Kasumi-1 (cell line): ENCODE measurements around the gene GDF10.

Experiments used
- DNase-seq, 2 experiments: peaks; one replicate each; lab custom pipeline; 2025; lab: John Stamatoyannopoulos, UW

GDF10 gene

DNA sequence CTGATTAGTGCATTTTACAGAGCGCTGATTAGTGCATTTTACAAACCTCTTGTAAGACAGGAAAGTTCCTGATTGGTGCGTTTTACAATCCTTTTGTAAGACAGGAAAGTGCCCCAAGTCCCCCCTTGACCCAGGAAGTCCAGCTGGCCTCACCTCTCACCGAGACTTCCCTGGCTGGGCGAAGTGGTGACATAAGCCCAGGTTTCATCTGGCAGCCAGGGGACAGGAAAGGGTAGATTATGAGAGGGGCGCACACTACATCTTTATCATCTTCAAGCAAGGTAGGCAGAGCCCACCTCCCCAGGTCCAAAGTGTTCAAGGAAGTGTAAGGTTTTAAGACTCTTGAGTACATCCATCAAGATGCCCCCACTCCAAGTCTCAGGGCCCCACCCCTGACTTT, 5.5 kb upstream of the GDF10 start:
- DNase-seq = no peak

DNA sequence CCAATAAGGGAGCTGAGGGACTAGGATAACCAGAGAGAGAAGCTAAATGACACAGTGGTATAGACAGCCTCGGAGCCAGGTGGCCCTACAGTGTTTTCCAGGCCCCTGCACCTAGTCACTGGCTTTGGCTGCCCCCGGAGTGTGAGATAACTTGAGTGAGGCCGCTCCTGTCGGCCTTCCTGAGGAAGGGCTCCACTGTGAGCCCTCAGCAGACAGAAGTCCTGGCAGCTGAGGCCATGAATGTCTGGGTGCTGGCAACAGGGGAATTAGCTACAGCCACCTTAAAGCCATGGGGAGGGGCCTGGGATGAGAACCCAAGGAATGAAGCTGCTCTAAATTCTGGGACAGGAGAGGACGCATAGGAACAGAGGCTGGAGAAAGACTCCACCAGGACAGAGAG, 4.6 kb upstream of the GDF10 start:
- no peak for DNase-seq

DNA sequence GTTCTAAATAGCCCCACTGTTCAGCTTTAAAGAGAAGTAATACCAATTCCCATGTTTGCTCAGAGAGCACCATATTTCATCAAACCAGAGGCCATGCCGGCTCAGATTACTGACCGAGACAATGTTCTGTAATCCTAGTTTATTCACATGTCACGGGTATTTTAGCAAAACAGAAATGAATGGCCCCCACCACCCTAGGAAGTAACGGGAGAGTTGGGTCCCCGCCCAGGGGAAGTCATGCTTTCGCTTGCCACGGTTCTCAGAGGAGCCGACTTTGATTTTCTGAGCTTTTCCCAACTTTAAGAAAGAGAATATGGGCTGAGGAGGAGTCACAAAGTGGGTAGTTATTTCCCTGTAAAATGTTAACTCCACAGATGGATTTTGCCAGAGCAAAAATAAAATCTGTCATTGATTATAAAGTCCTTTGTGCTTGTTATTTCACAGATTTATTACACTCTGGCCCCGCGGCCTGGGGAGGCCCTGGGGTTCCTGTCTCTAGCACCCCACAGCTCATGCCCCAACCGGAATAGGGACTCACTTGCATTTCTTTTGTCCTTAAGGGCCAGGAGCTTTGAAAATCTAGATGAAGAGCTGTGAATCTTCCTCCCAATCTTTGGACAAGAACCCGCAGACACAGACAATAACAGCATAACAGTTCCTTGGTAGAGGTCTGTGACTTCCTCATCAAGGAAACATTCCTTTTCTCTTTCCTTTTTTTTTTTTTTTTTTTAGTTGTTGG, 3.7 kb upstream of the GDF10 start:
- DNase-seq = no peak

DNA sequence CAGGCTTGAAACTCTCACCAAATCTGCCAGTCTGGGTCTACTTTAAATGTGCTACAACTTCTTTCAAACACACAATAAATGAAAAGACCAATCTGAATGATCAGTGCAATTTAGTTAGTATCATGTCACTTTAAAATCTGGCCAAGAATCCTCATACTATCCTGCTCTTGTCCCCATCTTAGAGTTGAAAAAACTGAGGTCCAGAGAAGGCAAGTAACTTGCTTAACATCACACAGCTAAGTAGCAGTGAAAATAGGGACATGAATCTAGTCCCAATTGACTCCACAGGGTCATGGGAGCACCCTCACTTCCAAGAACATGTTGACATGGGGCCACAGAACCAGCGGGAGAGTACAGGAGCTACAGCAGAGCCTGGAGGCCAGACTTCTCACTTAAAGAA, 3.1 kb upstream of the GDF10 start:
- DNase-seq = no peak

DNA sequence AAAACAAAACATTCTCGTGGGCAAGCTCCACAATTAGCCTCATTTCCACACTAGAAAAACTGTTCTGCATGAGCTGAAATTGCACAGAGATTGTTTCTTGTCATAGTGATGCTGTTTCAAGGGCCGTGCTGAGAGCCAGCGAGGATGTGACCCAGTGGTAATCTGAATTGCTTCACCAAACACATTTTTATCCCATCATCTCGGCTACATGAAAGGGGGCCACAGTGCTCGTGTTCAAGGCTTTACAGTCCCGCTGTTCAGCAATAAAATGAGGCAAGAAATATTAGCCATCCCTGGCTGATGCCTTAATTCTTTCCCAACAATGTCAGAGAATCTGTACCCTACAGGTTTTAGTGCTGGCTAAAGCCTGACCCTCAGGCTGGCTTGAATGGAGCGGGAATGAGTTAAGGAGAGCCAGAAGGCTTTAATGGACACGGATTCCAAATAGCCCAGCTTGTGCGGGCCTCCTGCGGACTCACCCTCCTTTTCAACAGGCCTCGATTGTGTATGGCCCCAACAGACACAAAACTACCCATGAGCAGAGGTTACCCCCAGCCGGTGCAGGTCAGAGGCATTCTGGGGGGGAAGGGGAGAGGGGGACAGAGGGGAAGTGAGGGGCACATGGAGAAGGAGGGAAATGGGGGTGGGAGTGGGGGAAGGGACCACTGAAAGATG, 2.0 kb upstream of the GDF10 start:
- DNase-seq = no peak

DNA sequence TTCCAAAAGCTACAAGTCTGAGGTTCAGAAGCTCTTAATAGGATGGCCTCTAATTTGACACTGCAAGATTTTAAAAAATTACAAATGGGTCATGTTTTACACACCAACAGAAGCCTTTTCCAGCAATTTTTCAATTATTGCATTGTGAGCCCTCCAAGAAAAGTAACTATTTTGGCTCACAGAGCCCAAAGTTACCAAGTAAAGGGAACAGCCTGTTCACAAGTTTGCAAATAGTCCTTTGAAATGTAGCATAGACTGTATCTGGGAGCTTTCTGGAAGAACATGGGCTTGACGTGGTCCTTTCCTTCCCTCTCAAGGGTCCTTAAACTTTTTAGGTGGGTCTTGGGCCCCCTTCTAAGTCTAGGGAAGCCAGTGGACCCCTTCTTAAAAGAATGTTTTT, 1.3 kb upstream of the GDF10 start:
- no peak for DNase-seq

DNA sequence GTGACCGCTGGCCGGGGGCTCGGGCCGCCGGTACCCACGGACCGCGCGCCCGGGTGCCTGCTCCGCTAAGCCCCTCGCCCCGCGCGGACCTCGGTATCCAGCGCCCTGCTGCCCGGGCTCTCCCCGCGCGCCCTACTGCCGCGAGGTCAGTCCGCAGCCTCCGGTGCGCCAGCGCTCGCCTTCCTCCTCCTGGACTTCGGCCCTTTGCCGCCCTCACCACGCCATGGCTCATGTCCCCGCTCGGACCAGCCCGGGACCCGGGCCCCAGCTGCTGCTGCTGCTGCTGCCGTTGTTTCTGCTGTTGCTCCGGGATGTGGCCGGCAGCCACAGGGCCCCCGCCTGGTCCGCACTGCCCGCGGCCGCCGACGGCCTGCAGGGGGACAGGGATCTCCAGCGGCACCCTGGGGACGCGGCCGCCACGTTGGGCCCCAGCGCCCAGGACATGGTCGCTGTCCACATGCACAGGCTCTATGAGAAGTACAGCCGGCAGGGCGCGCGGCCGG, 483 bp downstream of the GDF10 start:
- DNase-seq = no peak

DNA sequence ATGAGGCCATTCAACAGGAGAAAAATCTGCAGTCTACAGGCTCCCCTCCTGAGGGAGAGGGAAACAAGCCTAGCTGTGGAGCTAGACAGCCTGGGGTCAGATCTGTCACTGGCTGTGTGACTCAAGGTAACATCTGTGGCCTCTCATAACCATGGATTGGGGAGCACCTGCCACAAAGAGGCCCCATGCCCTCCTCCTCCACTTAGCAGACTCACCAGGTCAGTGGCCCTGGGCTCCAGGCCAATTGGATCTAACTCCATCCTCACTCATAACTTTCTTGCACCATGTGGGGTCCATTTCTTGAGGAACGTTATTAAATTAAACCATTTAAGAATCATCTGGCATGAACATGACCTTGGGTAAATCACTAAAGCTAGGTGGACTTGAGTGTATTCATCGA, 1.8 kb downstream of the GDF10 start:
- no peak for DNase-seq

DNA sequence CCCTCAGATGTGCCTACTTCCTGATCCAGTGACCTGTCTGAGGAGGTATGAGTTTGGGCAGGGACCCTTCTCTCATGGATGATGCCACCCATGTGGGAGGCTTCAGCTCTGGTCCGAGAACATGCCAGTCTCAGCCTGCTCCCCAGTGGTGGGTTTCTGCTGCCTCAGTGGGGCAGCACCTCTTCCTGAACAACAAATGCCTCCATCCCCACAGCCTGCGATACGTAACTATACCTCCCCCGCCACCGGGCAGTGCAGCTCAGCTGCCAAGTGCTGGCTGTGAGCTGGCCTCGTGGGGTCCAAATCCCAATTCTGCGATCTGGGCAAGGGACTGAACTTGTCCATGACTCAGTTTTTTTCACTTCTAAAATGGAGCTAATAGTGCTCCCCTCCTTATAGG, 3.1 kb downstream of the GDF10 start:
- DNase-seq = no peak

DNA sequence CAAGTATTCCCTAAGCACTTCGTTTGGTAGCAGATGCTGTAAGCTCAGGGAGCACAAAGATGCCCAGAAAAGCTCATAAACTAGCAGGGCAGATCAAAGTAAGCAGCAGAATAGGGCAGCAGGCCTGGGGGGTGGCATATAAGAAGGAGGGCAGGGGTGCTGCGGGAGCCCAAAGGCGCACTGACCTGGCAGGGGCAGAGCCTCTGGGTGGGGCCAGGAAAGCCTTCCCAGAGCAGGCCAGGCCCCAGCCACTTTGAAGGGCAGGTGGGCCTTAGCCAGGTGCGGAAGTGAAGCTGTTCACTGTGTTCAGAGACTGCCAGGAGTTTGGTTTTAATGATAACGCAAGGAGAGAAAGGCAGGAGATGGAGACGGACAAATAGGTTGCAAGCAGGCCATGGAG, 3.9 kb downstream of the GDF10 start:
- DNase-seq = no peak

DNA sequence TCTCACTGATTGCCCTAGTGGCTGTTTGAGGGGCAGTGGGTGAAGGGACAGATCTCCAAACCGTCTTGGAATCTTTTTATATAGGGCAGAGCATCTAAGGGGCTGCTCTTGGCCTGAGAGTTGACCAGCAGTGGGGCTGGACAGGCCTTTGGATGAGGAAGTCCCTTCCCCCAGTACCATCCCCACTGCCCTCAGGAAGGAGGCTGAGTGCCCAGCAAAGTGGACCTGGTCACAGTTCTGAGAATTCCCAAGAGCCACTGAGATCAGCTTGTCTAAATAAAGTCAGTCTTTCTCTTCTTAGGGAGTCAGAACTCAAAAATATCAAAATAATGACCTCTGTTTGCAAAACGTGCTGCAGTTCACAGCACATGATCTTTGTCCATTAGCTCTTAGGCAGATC, 5.6 kb downstream of the GDF10 start:
- no peak for DNase-seq

DNA sequence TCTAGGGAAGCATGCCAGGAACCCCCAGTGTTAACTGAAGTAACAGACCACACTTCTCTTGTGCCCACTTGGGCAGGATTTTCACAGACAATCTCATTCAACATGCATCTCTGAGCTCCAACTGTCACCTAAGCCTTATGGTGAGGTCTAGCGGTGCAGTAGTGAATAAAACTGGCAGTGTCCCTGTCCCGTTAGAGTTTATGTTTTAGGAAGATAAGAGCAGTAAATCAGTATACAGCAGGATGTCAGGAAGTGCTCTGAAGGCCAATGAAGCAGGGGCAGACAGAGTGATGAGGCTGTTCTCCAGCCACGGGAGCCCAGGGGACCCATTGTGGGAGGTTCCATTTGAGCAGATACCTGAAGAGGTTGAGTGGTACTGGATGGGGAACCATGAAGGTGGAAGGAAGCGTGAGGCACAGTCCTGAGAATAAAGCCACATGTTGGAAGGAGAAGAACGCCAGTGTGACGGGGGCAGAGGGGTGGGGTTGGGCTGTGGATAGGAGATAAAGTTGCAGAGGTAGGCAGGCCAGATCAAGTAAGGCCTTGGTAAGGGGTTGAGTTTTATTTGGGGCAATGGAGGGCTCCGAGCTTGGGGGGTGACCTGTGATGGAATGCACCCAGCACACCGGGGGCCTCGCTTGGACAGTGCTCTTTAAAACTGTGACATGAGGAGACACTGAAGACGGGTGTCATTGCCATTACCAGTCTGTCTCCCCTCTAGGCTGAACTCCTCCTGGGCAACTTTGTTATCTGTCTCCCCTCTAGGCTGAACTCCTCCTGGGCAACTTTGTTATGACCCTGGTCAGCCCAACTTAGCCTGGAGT, 6.6 kb downstream of the GDF10 start:
- DNase-seq = no peak

DNA sequence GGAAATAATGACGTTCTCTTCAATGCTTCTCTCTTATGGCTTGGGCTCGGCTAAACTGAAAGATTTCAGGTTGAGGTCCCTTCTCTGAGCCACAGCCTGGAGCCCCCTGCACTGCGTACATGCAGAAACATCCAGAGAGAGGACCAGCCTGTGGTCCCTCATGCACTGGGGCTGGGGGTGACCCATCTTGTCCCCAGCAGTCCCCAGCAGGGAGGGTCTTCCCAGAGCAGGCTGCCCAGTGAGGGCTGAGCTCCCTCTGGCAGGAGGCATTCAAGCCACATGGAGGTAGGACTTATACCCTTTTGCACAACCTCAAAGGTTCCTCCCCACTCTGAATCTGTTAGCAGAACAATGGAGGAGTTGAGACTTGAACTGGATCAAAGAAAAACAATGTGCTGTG, 7.4 kb downstream of the GDF10 start:
- no peak for DNase-seq

DNA sequence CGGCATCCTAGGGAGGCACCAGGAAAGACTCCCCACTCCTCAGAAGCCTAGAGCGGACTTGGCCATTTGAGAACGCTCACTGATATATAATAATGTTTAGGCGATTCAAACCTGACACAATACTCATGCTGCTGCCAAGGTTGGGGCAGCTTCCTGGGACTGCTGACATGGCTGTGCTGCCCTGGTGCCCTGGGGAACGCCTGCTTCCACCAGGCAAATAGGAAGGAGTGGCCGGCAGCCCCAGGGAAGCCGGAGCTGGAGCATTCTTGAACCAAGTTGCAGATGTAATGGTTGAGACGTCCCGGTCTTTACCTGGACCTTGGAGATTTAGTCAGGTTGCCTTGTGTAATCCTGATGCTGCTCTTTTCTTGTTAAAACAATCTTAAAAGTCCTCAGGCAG, 8.8 kb downstream of the GDF10 start:
- DNase-seq = no peak

DNA sequence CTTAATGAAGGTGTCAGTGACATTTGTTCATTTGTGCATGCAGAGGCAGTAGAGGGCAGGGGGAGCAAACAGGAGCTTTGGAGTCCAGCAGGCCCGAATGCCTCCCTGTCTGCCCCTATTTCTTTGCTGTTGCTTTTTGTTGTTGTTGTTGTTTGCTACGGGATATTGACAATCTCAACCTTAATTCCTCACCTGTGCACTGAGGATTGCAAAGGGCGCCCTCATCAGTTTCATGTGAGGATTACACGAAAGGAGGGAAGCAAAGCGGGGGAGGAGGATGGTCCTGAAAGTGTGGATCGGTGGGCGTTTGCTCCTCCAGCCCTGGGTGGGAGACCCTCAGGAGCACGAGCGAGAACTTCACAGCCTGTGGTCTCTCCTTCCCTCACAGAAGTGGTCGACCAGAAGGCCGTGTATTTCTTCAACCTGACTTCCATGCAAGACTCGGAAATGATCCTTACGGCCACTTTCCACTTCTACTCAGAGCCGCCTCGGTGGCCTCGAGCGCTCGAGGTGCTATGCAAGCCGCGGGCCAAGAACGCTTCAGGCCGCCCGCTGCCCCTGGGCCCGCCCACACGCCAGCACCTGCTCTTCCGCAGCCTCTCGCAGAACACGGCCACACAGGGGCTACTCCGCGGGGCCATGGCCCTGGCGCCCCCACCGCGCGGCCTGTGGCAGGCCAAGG, 9.6 kb downstream of the GDF10 start:
- DNase-seq = peak in 1 of 2 experiments; percentile 9

DNA sequence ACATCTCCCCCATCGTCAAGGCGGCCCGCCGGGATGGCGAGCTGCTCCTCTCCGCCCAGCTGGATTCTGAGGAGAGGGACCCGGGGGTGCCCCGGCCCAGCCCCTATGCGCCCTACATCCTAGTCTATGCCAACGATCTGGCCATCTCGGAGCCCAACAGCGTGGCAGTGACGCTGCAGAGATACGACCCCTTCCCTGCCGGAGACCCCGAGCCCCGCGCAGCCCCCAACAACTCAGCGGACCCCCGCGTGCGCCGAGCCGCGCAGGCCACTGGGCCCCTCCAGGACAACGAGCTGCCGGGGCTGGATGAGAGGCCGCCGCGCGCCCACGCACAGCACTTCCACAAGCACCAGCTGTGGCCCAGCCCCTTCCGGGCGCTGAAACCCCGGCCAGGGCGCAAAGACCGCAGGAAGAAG, 10.1 kb downstream of the GDF10 start:
- no peak for DNase-seq

DNA sequence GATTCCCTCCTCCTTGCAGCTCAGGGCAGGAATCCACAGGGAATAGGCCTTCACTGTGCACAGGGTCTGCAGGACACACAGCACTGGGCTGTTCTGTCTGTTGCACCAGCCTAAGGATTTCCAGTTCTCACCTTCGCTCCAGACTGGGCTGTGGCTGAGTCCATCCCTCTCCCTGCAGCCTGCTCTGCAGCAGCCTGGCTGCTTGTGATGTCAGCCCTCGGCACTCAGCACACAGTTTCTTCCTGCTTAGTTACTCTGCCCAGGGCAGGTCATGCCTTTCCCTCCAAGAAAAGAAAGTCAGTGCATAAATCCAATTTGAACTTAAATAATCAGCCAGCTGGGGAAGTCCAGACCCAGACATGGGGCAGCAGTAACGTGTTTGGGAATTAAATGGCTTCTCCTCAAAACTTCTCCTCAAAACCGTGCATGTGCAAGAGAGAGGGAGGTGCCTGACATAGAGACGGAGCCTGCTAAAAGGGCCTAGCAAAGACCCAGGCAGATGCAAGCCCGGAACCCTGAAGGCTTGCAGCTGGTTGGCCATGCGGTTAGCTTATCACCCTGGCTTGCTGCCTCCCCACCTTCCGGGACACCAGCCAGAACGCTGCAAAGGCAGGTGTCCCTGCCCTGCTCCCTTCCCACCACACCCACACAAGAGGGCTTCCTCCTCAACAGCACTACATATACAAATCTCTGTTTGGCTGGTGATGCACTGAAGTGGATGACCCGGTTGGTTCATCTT, 11.4 kb downstream of the GDF10 start:
- peak in 1 of 2 experiments; percentile 5 for DNase-seq

DNA sequence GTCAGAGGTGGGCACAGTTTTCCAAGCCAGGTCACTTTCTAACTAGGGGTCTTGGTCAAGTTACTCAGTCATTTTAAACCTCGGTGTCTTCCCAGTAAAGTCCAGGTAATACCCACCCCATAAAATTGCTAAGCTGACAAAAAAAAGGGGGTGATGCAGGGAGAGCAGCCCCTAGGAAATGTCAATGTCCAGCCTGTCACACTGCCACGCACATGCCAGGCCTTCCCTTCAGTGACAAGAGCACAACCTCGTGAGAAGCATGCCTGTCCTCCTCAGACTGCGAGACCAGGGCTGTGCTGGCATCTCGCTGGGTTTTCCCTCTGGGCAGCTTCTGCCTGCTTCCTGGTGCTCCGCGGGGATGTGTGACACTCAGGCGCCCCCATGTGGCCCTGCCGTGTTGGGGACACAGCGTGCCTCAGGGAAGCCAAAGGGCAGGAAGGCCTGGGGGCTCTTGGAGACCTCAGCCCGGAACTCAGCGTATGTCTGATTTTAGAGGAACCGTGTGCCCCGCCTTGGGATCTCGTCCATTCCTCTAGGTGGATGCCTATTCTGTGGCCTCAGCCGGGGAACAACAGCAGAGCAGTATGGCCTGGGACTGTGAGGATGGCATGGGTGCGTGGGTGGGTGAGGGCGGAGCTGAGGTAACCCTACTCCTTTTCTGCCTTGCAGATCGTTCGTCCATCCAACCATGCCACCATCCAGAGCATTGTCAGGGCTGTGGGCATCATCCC, 12.1 kb downstream of the GDF10 start:
- peak; percentile 74 to 78 for DNase-seq

DNA sequence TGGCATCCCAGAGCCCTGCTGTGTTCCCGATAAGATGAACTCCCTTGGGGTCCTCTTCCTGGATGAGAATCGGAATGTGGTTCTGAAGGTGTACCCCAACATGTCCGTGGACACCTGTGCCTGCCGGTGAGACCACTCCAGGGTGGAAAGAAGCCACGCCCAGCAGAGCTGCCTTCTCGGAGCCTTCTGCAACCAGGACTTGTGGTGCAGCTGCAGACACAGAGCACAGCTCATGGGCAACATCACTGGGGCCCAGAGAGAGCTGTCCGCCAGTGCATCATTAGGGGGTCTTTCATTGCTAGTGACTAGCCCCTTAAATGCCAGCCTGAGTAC, 12.6 kb downstream of the GDF10 start:
- no peak for DNase-seq

DNA sequence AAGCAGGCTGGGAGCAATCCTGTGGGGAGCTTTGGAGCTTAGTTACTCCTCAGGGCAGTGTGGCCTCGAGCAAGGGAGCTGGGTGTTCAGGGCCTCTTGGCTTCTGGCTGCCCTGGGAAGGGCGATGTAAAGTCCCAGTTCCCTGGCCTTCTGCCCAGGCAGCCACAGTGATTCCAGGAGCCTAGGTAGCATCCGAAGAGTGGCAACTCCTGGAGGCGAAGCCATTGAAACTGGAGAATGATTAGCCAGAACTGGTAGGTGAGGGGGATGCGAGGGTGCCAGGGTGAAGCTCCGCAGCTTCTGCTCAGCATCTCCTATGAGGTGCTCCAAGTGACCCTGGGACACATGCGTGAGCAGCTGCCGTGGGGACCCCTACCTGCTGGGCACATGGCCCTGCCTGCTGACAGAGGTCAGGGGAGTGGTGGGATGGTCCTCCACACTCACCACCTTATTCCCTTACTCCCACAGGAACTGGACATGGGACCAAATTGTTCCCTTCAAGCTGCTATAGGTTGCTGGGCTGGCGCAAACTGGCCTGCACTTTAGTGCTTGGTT, 14.5 kb downstream of the GDF10 start:
- DNase-seq = no peak

DNA sequence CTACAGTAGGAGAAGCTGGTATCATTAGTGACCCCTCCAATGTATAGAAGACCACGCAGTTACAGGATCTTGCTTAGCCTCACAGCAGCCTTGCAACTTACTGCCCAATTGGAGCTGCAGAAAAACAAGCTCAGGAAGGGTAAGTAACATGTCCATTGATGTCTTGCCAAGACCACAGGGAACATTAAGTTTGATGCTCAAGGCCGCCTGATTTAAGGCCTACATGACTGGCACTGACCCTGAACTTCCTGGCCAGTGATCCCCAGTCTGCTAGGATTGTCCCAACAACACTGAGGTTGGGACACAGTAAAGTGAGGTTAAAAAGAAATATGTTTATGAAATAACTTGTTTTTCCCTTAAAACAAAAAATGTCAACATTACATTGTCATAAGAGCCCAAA, 15.4 kb downstream of the GDF10 start:
- DNase-seq = no peak
